Pons (tissue), 1 donor: ENCODE measurements around the gene NR1H2.
A peak's percentile ranks its signal among the peaks of the same experiment; 100 is the strongest.
"Not testable (repeated sequence)": the region's sequence is repeated elsewhere in the genome, so short reads cannot be mapped to it uniquely, and the experiment has no call there.

Source experiments
- DNase-seq: peaks from one replicate; pipeline ENCODE4 v3.0.0-alpha.2; 2016; ENCODE audit warnings: low spot score

NR1H2 gene

GRCh38 chr19:50376166-50377050, at the start of gene NR1H2:
TSS of gene NR1H2 (plus strand) at chr19:50376457. CDS start at chr19:50377606, 1,149 bp downstream.
- peak; percentile 98 for DNase-seq

DNA sequence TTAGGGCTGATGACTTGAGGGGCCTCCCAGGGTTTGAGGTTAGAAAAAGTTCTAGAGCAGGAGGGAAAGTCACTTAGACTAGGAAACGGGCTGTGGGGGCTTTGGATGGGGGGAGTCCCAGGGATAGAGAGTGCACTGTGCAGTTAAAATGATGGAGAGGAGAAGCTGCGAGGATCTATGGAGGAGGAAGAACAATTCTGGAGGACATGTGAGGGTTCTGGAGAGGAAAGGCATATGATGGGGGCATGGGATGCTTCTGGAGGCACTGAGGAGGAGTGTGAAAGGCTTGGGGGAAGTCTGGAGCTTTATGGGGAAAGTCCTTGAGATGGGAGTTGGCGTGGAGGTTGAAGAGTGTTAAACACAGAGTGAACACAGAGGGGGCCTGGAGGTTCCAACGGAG, 49.2 kb upstream of the NR1H2 start:
- DNase-seq = no peak

DNA sequence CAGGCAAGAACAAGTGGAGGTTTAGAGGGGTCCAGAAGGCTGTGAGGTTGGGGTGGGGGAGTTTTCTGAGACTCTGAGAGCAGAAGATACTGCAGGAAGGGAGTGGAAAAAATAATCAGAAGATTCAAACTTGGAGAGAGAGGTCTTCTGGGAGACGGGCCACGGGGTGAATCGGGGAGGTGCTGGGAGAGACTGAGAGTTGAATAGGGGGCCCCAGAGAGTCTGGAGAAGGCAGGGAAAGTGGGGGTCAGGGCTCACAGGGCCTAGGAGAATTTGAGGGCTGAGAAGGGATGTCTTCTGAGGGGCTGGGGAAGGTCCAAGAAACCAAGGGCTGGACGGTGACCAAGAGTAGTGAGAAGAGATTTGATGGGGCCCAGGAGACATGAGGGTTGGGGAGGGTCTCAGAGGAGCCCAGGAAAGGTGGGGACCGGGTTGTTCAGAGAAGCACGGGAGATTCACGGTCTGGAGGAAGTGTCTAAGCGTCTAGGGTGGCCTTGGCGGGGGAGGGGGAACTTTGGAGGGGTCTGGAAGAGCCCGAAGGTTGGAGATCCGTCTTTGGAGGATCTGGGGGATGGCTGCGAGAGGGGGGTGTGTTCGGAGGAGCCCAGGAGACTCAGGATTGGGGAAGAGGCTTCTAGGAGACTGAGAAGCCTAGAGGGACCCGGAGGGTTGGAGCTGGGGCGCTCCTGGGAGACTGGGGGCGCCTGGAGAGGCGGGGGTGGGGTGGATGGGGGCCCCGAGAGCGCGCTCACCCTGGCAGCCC, 48.6 kb upstream of the NR1H2 start:
- DNase-seq = no peak

- no peak for DNase-seq
These were observed 47.9 kb upstream of the NR1H2 start for GRCh38 chr19:50328224-50328872.

- no peak for DNase-seq
These were observed 47.4 kb upstream of the NR1H2 start for GRCh38 chr19:50328873-50329145.

DNA sequence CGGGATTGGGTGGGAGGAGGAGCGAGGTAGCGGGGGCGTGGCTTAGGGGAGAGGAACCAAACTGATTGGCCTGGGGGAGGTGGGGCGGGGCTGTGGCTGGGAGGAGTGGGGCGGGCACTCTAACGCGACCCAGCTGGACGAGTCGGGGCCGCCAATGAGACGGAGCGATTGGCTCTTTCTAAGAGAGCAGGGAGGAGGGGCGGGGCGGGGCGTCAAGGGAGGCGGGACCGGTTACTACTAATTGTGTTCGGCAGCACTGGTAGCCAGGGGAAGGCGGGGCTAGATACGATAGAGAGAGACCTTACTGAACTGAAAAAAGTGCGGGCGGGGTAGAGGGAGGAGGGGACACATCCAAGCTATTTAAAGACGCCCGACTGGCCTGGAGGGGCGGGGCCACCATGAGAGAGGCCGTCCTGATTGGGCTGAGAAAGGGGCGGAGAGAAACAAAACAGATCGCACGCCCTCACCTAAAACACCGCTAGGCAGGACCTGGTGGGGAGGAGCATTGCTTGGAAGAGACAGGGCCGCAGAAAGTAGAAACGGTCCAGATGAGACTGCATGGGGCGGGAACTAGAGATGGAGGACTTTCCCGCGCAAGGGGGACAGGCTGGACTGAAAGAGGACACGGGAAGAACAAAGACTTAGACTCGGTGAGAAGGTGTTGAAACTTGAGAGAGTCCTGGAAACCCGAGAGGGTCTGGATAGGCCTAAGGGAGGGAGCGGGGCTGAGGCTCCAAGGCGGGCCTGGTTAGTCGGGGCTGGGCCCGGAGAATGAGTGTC, 46.9 kb upstream of the NR1H2 start, which contains the start of gene KCNC3:
Gene KCNC3, minus strand, starts transcription at position 232 of the 780 bp plus-strand sequence. CDS start 295 bp downstream, outside the sequence.
- peak; percentile 99 for DNase-seq

DNA sequence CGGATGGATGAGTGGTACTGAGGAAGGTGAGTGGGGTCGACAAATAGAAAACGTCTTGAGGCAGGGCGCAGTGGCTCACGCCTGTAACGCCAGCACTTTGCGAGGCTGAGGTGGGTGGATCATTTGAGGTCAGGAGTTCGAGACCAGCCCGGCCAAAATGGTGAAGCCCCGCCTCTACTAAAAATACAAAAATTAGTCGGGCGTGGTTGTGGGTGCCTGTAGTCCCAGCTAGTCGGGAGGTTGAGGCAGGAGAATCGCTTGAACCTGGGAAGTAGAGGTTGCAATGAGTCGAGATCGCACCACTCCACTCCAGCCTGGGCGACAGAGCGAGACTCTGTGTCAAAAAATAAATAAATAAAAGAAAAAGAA, 46.3 kb upstream of the NR1H2 start:
- not testable (repeated sequence) for DNase-seq

- DNase-seq = peak; percentile 89
These were observed 45.7 kb upstream of the NR1H2 start for GRCh38 chr19:50330365-50331078.

DNA sequence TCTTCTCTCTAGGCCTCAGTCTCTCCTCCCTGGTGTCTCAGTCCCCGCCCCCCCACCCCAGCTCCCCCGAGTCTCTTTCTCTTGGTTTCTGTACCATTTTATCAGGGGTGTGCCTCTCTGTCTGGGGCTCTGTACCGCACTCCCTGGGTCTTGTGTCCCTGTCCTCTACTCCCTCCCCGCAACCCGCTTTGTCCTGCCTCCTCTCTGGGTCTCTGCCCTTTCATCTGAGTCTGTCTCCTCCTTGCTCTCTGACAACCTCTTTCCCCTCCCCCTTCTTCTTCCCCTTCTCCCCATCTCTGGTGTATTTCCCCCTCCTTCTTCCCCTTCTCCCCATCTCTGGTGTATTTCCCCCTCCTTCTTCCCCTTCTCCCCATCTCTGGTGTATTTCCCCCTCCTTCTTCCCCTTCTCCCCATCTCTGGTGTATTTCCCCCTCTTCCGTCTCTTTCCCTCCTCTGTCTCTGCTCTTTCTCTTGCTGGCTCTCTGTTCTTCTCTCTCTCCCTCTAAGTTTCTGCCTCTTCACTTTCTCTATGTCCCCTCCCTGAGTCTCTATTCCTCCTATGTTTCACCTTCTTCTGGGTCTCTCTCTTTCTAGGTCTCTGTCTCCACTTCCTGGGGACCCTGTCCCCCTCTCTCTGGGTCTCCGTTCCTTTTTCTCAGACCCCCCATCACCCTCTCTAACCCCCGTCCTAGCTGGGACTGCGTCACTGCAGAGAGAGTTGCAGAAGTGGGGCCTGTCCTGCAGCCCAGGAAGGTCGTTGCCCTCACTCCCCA, 44.9 kb upstream of the NR1H2 start:
- DNase-seq = no peak

DNA sequence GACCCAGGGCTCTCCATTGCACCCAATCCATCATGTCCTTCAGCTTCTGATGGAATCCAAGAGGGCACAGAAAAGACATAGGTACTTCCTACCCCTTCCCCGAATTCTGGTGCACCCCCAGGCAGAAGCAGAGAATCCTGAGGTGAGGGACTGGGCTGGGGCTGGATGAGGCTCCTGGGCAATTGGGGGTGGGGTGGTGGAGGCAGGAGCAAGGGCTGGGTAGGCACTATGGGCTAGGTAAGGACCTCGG, 44.3 kb upstream of the NR1H2 start:
- DNase-seq = no peak

GRCh38 chr19:50332244-50333038, 43.8 kb upstream of the NR1H2 start:
- peak; percentile 57 for DNase-seq

- peak; percentile 96 for DNase-seq
These were observed 43.0 kb upstream of the NR1H2 start for GRCh38 chr19:50333235-50333736.

DNA sequence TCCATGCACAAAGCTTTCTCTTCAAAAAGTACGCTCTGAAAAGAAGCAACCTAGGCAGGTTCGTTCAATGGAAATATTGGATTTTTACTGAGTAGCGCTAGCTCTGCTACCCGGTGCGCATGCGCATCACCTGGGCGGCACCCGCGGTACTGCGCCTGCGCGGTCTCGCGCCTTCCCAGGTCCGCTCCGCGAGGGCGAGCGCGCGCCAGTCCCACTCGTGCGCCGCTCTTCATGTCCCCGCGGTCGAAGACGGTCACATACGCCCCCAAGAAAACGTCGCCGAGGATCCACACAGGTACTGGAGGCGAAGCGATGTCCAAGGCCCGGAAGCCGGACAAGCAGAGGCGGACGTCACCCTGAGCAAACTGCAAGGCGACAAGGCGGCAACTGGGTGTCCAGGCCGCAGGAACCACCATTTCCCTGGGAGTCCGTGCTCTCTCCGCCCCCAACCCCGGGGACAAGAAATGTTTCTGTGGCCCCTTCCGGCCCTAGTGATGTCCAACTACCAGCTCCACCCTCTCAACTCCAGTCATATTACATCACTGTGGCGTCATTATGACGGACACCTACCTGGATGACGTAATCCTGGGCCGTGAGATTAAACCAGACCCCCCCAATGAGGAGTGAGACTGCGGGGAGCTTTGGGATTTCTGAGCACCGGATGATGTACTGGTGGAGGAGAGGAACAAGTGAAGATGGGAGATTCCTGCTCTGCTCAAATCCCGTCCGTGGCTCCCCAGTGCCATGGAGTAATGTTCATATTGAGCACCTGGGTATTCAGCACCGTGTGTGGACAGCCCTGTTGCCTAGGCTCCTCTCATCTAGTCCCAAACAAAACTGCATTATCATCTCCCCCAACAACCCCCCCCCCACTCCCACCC, 42.3 kb upstream of the NR1H2 start:
- no peak for DNase-seq

- DNase-seq = no peak
These were observed 41.4 kb upstream of the NR1H2 start for GRCh38 chr19:50334741-50335421.

DNA sequence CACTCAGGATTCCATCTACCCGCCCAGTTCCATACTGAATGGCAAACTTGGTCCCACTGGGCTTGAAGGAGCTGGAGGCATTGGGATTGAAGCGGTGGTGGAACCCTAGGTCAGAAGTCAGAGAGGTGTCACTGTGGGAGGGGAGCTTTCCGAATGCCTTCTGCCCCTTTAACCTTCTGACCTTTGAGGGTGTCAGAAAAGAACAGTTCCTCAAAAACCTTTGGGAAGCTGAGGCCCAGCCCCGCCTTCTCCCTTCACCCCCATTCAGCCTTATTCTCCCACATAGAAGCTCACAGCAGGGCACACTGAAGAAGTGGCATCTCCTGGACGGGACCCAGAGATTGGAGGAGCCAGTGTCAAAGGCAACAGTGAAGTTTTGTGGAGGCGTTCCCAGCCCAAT, 39.2 kb upstream of the NR1H2 start:
- DNase-seq = not testable (repeated sequence)

GRCh38 chr19:50340331-50340730, 35.9 kb upstream of the NR1H2 start:
- DNase-seq = no peak

DNA sequence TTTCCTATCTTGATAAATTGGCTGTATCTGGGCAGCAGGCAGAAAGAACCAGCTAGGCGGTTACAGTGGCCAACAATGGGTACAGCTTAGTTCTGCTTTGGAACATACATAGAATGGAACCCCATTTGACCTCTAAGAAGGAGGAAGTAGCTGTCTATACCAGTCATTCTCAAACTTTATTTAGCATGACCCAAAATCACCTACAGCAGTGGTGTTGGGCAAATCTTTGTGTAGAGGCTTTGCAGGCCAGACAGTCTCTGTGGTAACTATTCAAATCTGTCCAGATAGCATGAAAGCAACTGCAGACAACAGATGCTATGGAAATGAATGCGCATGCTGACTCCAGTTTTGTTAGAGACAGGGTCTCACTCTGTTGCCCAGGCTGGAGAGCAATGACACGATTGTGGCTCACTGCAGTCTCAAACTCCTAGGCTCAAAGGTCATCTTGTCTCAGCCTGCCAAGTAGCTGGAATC, 35.1 kb upstream of the NR1H2 start:
- DNase-seq = peak; percentile 68
